ENCODE data around the gene TRAPPC2L. TPM values are rescaled to one million over a fixed set of nuclear protein-coding genes. Genes with fewer than 3 reads are reported as not detected.

TRAPPC2L gene
- total RNA-seq, 1 donor from 2014 or later, result 59.1 TPM

DNA sequence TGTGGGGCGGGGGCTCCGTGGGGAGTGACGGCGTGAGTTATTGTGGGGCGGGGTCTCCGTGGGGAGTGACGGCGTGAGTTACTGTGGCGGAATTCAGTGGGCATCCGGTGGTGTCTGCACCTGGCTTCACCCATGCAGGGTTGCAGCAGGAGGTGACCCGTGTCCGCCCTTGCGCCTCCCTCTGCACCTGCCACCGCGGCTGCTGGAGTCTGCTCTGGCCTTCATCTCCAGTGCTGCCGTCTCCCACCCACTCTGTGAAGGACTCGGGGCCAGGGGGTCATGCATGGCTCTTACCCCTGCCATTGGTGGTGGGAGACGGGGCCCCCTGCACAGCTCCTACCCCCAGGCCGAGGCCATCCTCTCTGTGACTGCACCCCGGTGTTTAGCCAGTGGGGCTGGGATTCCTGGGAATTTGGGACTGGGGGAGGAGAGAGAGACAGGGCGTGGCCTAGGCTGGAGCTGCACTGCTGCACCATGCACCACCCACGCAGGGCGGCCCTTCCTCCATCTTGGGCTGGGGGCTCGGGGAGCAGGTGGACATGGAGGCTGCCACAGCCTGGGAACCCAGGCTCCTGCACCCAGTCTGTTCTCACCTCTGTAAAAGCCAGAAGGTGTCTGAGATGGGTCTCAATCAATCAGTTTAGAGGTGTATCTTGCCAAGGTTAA, 10.8 kb downstream of the TRAPPC2L start:
- Histone ChIP-seq H2AFZ (ENCODE audit: low read depth, low read length) (no peak overlapping the region), H3K36me3 (ENCODE audit: insufficient read depth, low read length) (no peaks in the 10 kb centered on the region), H3K4me1 (ENCODE audit: insufficient read depth, low read length) (no peaks in the 10 kb centered on the region), H3K9ac (ENCODE audit: low read length) (no peak overlapping the region), H3K79me2 (ENCODE audit: insufficient read depth, low read length) (no peaks in the 10 kb centered on the region), H3K9me3 (ENCODE audit: insufficient read depth, low read depth, low read length) (no peaks in the 10 kb centered on the region), H3K4me2 (ENCODE audit: low read length) (no peak overlapping the region), H4K20me1 (ENCODE audit: insufficient read depth, low read length) (no peaks in the 10 kb centered on the region), H3K4me3 (ENCODE audit: insufficient read depth, low read depth, low read length) (no peak overlapping the region), H3K27me3 (ENCODE audit: insufficient read depth, low read length) (peaks cover 4% of the 10 kb centered on the region), H3K27ac (ENCODE audit: low read depth, low read length) (no peak overlapping the region)
- Mint-ChIP-seq H3K27ac (ENCODE audit: unreplicated experiment) (no peak overlapping the region), H3K4me3 (ENCODE audit: unreplicated experiment) (no peak overlapping the region), H3K9me3 (ENCODE audit: unreplicated experiment) (no peaks in the 10 kb centered on the region), H3K36me3 (ENCODE audit: low read depth, unreplicated experiment) (no peaks in the 10 kb centered on the region), H3K27me3 (ENCODE audit: low read depth, unreplicated experiment) (peaks cover 25% of the 10 kb centered on the region), H3K4me1 (ENCODE audit: low read depth, unreplicated experiment) (no peaks in the 10 kb centered on the region)
- TF ChIP-seq EZH2 (IDR thresholded peaks at IDR 0.05; ENCODE audit: insufficient read depth, low read length), result no peak
- TF ChIP-seq, protein P1, sequence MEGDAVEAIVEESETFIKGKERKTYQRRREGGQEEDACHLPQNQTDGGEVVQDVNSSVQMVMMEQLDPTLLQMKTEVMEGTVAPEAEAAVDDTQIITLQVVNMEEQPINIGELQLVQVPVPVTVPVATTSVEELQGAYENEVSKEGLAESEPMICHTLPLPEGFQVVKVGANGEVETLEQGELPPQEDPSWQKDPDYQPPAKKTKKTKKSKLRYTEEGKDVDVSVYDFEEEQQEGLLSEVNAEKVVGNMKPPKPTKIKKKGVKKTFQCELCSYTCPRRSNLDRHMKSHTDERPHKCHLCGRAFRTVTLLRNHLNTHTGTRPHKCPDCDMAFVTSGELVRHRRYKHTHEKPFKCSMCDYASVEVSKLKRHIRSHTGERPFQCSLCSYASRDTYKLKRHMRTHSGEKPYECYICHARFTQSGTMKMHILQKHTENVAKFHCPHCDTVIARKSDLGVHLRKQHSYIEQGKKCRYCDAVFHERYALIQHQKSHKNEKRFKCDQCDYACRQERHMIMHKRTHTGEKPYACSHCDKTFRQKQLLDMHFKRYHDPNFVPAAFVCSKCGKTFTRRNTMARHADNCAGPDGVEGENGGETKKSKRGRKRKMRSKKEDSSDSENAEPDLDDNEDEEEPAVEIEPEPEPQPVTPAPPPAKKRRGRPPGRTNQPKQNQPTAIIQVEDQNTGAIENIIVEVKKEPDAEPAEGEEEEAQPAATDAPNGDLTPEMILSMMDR (IDR thresholded peaks at IDR 0.05; ENCODE audit: insufficient read depth, low read depth, low read length), result no peak
- no peak for DNase-seq (ENCODE audit: low read depth)
- FAIRE-seq, result no peak

DNA sequence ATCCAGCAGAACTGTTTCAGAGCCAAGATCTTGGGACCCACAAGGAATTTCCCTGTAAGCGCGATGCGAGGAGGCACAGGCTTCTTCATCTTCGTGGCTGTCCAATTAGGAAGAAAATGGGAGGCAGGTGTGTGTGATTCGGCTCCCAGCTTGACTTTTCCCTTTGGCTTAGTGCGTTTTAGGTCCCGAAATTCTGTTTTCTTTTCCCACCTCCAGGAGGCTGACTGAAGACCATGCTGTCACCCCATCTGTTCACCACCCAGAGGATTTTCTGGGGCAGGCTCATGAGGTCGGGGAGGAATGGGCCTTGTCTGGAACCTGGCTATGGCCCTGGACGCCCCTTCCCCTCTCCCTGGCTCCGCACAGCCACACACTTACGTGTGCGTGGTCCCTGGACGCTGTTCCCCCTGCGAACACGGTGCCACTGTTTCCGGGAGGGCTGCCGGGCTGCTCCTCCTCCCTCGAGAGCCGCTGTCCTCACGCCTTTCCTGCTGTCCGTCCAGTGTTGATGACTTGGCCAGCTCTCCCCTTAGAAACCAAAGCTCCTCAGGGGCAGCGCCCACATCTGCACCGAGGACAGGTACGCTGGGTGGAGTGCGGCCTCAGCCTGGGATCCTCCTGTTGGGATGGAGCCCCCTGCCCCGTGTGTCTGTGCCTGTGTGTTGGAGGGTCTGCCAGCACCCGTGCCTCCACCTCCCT, 12.2 kb downstream of the TRAPPC2L start:
- no peaks in the 10 kb centered on the region for H3K36me3 ChIP-seq (ENCODE audit: insufficient read depth, low read length)
- H3K79me2 ChIP-seq (ENCODE audit: insufficient read depth, low read length), result no peaks in the 10 kb centered on the region
- no peaks in the 10 kb centered on the region for H3K4me1 Mint-ChIP-seq (ENCODE audit: low read depth, unreplicated experiment)
- peaks cover 25% of the 10 kb centered on the region for H3K27me3 Mint-ChIP-seq (ENCODE audit: low read depth, unreplicated experiment)
- H3K4me3 Mint-ChIP-seq (ENCODE audit: unreplicated experiment), result no peak overlapping the region
- no peak for DNase-seq (ENCODE audit: low read depth)
- no peaks in the 10 kb centered on the region for H3K4me1 ChIP-seq (ENCODE audit: insufficient read depth, low read length)
- H3K27ac ChIP-seq (ENCODE audit: low read depth, low read length), result no peak overlapping the region
- H3K27me3 ChIP-seq (ENCODE audit: insufficient read depth, low read length), result peaks cover 4% of the 10 kb centered on the region
- H3K9me3 ChIP-seq (ENCODE audit: insufficient read depth, low read depth, low read length), result no peaks in the 10 kb centered on the region
- no peak overlapping the region for H2AFZ ChIP-seq (ENCODE audit: low read depth, low read length)
- no peak overlapping the region for H3K4me3 ChIP-seq (ENCODE audit: insufficient read depth, low read depth, low read length)
- H4K20me1 ChIP-seq (ENCODE audit: insufficient read depth, low read length), result no peaks in the 10 kb centered on the region
- TF ChIP-seq, protein P1 (IDR thresholded peaks at IDR 0.05; ENCODE audit: insufficient read depth, low read depth, low read length), result no peak
- no peak for TF ChIP-seq EZH2 (IDR thresholded peaks at IDR 0.05; ENCODE audit: insufficient read depth, low read length)
- no peak overlapping the region for H3K27ac Mint-ChIP-seq (ENCODE audit: unreplicated experiment)
- H3K4me2 ChIP-seq (ENCODE audit: low read length), result no peak overlapping the region
- H3K9me3 Mint-ChIP-seq (ENCODE audit: unreplicated experiment), result no peaks in the 10 kb centered on the region
- FAIRE-seq, result no peak
- no peaks in the 10 kb centered on the region for H3K36me3 Mint-ChIP-seq (ENCODE audit: low read depth, unreplicated experiment)
- no peak overlapping the region for H3K9ac ChIP-seq (ENCODE audit: low read length)

DNA sequence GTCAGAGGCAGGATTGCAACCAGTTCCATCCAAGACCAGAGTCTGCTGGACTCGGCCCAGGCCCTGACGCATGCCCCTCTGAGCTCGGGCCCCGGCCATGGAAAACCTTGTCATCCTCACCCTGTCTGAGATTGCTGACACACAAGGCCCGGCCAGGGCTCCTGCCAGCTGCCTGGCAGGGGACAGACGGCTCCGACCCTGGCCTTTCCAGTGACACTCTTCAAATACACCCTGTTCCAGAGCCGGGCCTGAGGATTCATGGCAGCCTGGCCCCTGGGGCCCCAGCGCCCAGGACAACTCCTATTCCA, 12.7 kb downstream of the TRAPPC2L start:
- Histone ChIP-seq H3K27me3 (ENCODE audit: insufficient read depth, low read length) (peaks cover 4% of the 10 kb centered on the region), H3K4me1 (ENCODE audit: insufficient read depth, low read length) (no peaks in the 10 kb centered on the region), H3K36me3 (ENCODE audit: insufficient read depth, low read length) (no peaks in the 10 kb centered on the region), H2AFZ (ENCODE audit: low read depth, low read length) (no peak overlapping the region), H3K27ac (ENCODE audit: low read depth, low read length) (no peak overlapping the region), H3K9ac (ENCODE audit: low read length) (no peak overlapping the region), H3K9me3 (ENCODE audit: insufficient read depth, low read depth, low read length) (no peaks in the 10 kb centered on the region), H3K4me3 (ENCODE audit: insufficient read depth, low read depth, low read length) (no peak overlapping the region), H3K4me2 (ENCODE audit: low read length) (no peak overlapping the region), H3K79me2 (ENCODE audit: insufficient read depth, low read length) (no peaks in the 10 kb centered on the region), H4K20me1 (ENCODE audit: insufficient read depth, low read length) (no peaks in the 10 kb centered on the region)
- peaks cover 28% of the 10 kb centered on the region for H3K27me3 Mint-ChIP-seq (ENCODE audit: low read depth, unreplicated experiment)
- no peaks in the 10 kb centered on the region for H3K9me3 Mint-ChIP-seq (ENCODE audit: unreplicated experiment)
- H3K4me1 Mint-ChIP-seq (ENCODE audit: low read depth, unreplicated experiment), result no peaks in the 10 kb centered on the region
- FAIRE-seq, result no peak
- H3K4me3 Mint-ChIP-seq (ENCODE audit: unreplicated experiment), result no peak overlapping the region
- no peak overlapping the region for H3K27ac Mint-ChIP-seq (ENCODE audit: unreplicated experiment)
- no peaks in the 10 kb centered on the region for H3K36me3 Mint-ChIP-seq (ENCODE audit: low read depth, unreplicated experiment)
- TF ChIP-seq, protein P1 (IDR thresholded peaks at IDR 0.05; ENCODE audit: insufficient read depth, low read depth, low read length), result no peak
- no peak for TF ChIP-seq EZH2 (IDR thresholded peaks at IDR 0.05; ENCODE audit: insufficient read depth, low read length)
- DNase-seq (ENCODE audit: low read depth), result no peak
